Prostate gland (tissue), 2 donors: ENCODE data around the gene FH.

Source experiments
- POLR2AphosphoS5 ChIP-seq: sonication (generic); formaldehyde crosslinking; IDR thresholded peaks from one replicate; pipeline ENCODE4 v1.6.1; 2017; ENCODE audit warnings: antibody characterized with exemption
- TF ChIP-seq, protein P1 (sequence below), 4 experiments: fragments of 200-600 bp in 2 of 4; fragments of 450-650 bp in 2 of 4; sonication (generic) in 2 of 4; IDR thresholded peaks; 1 replicate in 3 of 4; 2 replicates in 1 of 4; pipeline ENCODE4 v1.5.1; 2016 to 2019; ENCODE audit warnings: antibody characterized with exemption in 4 of 4, mild to moderate bottlenecking in 2 of 4, moderate library complexity in 2 of 4

DNA sequence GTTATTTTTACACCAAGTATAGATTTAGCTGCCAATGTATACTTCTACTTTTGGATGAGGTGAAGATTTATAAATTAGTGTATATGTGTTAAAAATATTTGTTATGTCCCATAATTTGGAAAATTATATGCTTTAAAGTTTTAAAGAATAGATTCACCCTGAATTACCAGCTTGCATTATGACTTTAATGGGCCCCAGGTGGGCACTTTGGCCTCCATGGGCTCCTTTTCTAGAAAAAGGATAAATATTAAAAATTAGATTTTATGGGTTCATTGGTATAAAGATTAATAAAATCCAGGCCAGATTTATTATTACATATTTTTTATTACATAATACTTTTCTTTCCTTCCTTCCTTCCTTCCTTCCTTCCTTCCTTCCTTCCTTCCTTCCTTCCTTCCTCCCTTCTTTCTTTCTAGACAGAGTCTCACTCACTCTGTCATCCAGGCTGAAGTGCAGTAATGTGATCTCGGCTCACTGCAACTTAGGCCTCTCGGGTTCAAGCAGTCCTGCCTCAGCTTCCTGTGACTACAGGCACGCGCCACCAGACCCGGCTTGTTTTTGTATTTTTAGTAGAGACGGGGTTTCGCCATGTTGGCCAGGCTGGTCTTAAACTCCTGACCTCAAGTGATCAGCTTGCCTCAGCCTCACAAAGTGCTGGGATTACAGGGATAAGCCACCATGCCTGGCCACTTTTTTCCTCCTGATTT lies 34.5 kb upstream of the FH start:
- no peak for TF ChIP-seq POLR2AphosphoS5
- TF ChIP-seq, protein P1, sequence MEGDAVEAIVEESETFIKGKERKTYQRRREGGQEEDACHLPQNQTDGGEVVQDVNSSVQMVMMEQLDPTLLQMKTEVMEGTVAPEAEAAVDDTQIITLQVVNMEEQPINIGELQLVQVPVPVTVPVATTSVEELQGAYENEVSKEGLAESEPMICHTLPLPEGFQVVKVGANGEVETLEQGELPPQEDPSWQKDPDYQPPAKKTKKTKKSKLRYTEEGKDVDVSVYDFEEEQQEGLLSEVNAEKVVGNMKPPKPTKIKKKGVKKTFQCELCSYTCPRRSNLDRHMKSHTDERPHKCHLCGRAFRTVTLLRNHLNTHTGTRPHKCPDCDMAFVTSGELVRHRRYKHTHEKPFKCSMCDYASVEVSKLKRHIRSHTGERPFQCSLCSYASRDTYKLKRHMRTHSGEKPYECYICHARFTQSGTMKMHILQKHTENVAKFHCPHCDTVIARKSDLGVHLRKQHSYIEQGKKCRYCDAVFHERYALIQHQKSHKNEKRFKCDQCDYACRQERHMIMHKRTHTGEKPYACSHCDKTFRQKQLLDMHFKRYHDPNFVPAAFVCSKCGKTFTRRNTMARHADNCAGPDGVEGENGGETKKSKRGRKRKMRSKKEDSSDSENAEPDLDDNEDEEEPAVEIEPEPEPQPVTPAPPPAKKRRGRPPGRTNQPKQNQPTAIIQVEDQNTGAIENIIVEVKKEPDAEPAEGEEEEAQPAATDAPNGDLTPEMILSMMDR (IDR thresholded peaks at IDR 0.05): no peak
